HepG2 (cell line): Measurements from ENCODE around the gene DHX16. TPM values are rescaled to one million over a fixed set of nuclear protein-coding genes. Genes with fewer than 3 reads are reported as not detected.

Source experiments
- AKAP8 ChIP-seq: sonication (generic); formaldehyde crosslinking; IDR thresholded peaks from 2 replicates; pipeline ENCODE4 v1.5.1; 2020; ENCODE audit warnings: mild to moderate bottlenecking, missing genetic modification reagents
- ARNT2 ChIP-seq: sonication (generic); formaldehyde crosslinking; IDR thresholded peaks from 2 replicates; pipeline ENCODE4 v1.8.0; 2022; ENCODE audit warnings: mild to moderate bottlenecking, low read depth, missing genetic modification reagents, moderate library complexity
- CEBPB ChIP-seq: IDR thresholded peaks from 2 replicates; pipeline ENCODE4 v1.6.1; 2011; ENCODE audit warnings: low read depth, low read length, improper control_type of control experiment, borderline replicate concordance
- ETS1 ChIP-seq: sonication (generic); formaldehyde crosslinking; IDR thresholded peaks from 2 replicates; pipeline ENCODE4 v1.4.0; 2020; ENCODE audit warnings: missing genetic modification reagents
- KAT7 ChIP-seq: IDR thresholded peaks from 2 replicates; pipeline ENCODE4 v1.6.1; 2018; ENCODE audit warnings: borderline replicate concordance, missing compliant biosample characterization
- KMT2B ChIP-seq: IDR thresholded peaks from 2 replicates; pipeline ENCODE4 v1.6.1; 2016; ENCODE audit warnings: missing genetic modification reagents, missing compliant biosample characterization
- REXO4 ChIP-seq: sonication (generic); formaldehyde crosslinking; IDR thresholded peaks from 2 replicates; pipeline ENCODE4 v1.8.0; 2022; ENCODE audit warnings: missing genetic modification reagents, mild to moderate bottlenecking, borderline replicate concordance
- SMARCC2 ChIP-seq: fragments of 450-650 bp; IDR thresholded peaks from 2 replicates; pipeline ENCODE4 v1.6.1; 2017; ENCODE audit warnings: antibody characterized with exemption, mild to moderate bottlenecking
- TP53 ChIP-seq: sonication (generic); formaldehyde crosslinking; conservative IDR thresholded peaks from 2 replicates; pipeline ENCODE4 v1.4.0; 2020; ENCODE audit warnings: missing genetic modification reagents
- ZBTB20 ChIP-seq: sonication (generic); formaldehyde crosslinking; IDR thresholded peaks from 2 replicates; pipeline ENCODE4 v1.8.1; 2023; ENCODE audit warnings: missing genetic modification reagents, low read depth, mild to moderate bottlenecking, borderline replicate concordance
- ZC3H13 ChIP-seq: sonication (generic); formaldehyde crosslinking; IDR thresholded peaks from 2 replicates; pipeline ENCODE4 v1.8.1; 2023; ENCODE audit warnings: mild to moderate bottlenecking, missing genetic modification reagents, moderate library complexity
- ZNF605 ChIP-seq: sonication (generic); formaldehyde crosslinking; IDR thresholded peaks from 2 replicates; pipeline ENCODE4 v1.8.0; 2022; ENCODE audit warnings: mild to moderate bottlenecking, missing genetic modification reagents
- polyA plus RNA-seq, 8 experiments: library from polyadenylated mRNA; depleted of rRNA in 3 of 8; stranded (reverse) in 7 of 8; unstranded in 1 of 8; fragments of >200 nt; fragmentation: Illumina TruSeq in 4 of 8; extraction: Trizol in 4 of 8; gene quantifications; 2 replicates each; pipeline versions ENCODE4 v1.2.1 to v1.2.3, GENCODE V29; 2011 to 2016; ENCODE audit warnings: low read depth in 4 of 8, missing spikeins in 1 of 8, mixed read lengths in 1 of 8; ENCODE audit not compliant: insufficient read depth in 1 of 8
- total RNA-seq, 5 experiments: library from RNA; depleted of rRNA; stranded (reverse); fragments of >200 nt; fragmentation: Illumina TruSeq; extraction: Trizol; gene quantifications; 2 replicates each; pipeline ENCODE4 v1.2.3, GENCODE V29; 2016; ENCODE audit warnings: low read depth in 1 of 5
- TF ChIP-seq, protein P1 (sequence below): sonication (generic); formaldehyde crosslinking; IDR thresholded peaks from 2 replicates; pipeline ENCODE4 v1.8.0; 2022; ENCODE audit warnings: mild to moderate bottlenecking, missing genetic modification reagents, borderline replicate concordance
- TF ChIP-seq, protein P2 (sequence below): sonication (generic); formaldehyde crosslinking; IDR thresholded peaks from 2 replicates; pipeline ENCODE4 v1.5.0; 2020; ENCODE audit warnings: mild to moderate bottlenecking, missing genetic modification reagents, borderline replicate concordance
- TF ChIP-seq, protein P3 (sequence below): fragments of 450-650 bp; IDR thresholded peaks from 2 replicates; pipeline ENCODE4 v1.6.1; 2017; ENCODE audit warnings: mild to moderate bottlenecking

The DHX16 gene
- total and polyA plus RNA-seq, 2 of the 13 experiments (the other 11 are each of a cell fraction or from before 2014, with no cell fraction given), result 57.0 to 58.5 TPM

- TF ChIP-seq KMT2B (CRISPR knock-in tag) (0 out of 2 replicates have a peak, but pooled peaks have one; percentile 20), ETS1 (CRISPR knock-in tag) (no peak), TP53 (CRISPR knock-in tag) (no peak), ZBTB20 (CRISPR knock-in tag) (no peak), CEBPB (no peak), ZNF605 (CRISPR knock-in tag) (no peak), SMARCC2 (no peak), ZC3H13 (CRISPR knock-in tag) (no peak; the same call in 1 of the 2 replicates), REXO4 (no peak), AKAP8 (no peak), ARNT2 (CRISPR knock-in tag) (peak; percentile 70), KAT7 (CRISPR knock-in tag) (peak; percentile 35; the same call in 1 of the 2 replicates)
- TF ChIP-seq, protein P1, sequence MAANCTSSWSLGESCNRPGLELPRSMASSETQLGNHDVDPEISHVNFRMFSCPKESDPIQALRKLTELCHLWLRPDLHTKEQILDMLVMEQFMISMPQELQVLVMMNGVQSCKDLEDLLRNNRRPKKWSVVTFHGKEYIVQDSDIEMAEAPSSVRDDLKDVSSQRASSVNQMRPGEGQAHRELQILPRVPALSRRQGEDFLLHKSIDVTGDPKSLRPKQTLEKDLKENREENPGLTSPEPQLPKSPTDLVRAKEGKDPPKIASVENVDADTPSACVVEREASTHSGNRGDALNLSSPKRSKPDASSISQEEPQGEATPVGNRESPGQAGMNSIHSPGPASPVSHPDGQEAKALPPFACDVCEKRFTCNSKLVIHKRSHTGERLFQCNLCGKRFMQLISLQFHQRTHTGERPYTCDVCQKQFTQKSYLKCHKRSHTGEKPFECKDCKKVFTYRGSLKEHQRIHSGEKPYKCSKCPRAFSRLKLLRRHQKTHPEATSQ (CRISPR knock-in tag), result no peak
- TF ChIP-seq, protein P2, sequence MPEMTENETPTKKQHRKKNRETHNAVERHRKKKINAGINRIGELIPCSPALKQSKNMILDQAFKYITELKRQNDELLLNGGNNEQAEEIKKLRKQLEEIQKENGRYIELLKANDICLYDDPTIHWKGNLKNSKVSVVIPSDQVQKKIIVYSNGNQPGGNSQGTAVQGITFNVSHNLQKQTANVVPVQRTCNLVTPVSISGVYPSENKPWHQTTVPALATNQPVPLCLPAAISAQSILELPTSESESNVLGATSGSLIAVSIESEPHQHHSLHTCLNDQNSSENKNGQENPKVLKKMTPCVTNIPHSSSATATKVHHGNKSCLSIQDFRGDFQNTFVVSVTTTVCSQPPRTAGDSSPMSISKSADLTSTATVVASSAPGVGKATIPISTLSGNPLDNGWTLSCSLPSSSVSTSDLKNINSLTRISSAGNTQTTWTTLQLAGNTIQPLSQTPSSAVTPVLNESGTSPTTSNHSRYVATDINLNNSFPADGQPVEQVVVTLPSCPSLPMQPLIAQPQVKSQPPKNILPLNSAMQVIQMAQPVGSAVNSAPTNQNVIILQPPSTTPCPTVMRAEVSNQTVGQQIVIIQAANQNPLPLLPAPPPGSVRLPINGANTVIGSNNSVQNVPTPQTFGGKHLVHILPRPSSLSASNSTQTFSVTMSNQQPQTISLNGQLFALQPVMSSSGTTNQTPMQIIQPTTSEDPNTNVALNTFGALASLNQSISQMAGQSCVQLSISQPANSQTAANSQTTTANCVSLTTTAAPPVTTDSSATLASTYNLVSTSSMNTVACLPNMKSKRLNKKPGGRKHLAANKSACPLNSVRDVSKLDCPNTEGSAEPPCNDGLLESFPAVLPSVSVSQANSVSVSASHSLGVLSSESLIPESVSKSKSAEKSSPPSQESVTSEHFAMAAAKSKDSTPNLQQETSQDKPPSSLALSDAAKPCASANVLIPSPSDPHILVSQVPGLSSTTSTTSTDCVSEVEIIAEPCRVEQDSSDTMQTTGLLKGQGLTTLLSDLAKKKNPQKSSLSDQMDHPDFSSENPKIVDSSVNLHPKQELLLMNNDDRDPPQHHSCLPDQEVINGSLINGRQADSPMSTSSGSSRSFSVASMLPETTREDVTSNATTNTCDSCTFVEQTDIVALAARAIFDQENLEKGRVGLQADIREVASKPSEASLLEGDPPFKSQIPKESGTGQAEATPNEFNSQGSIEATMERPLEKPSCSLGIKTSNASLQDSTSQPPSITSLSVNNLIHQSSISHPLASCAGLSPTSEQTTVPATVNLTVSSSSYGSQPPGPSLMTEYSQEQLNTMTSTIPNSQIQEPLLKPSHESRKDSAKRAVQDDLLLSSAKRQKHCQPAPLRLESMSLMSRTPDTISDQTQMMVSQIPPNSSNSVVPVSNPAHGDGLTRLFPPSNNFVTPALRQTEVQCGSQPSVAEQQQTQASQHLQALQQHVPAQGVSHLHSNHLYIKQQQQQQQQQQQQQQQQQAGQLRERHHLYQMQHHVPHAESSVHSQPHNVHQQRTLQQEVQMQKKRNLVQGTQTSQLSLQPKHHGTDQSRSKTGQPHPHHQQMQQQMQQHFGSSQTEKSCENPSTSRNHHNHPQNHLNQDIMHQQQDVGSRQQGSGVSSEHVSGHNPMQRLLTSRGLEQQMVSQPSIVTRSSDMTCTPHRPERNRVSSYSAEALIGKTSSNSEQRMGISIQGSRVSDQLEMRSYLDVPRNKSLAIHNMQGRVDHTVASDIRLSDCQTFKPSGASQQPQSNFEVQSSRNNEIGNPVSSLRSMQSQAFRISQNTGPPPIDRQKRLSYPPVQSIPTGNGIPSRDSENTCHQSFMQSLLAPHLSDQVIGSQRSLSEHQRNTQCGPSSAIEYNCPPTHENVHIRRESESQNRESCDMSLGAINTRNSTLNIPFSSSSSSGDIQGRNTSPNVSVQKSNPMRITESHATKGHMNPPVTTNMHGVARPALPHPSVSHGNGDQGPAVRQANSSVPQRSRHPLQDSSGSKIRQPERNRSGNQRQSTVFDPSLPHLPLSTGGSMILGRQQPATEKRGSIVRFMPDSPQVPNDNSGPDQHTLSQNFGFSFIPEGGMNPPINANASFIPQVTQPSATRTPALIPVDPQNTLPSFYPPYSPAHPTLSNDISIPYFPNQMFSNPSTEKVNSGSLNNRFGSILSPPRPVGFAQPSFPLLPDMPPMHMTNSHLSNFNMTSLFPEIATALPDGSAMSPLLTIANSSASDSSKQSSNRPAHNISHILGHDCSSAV (CRISPR knock-in tag), result no peak
- TF ChIP-seq, protein P3, sequence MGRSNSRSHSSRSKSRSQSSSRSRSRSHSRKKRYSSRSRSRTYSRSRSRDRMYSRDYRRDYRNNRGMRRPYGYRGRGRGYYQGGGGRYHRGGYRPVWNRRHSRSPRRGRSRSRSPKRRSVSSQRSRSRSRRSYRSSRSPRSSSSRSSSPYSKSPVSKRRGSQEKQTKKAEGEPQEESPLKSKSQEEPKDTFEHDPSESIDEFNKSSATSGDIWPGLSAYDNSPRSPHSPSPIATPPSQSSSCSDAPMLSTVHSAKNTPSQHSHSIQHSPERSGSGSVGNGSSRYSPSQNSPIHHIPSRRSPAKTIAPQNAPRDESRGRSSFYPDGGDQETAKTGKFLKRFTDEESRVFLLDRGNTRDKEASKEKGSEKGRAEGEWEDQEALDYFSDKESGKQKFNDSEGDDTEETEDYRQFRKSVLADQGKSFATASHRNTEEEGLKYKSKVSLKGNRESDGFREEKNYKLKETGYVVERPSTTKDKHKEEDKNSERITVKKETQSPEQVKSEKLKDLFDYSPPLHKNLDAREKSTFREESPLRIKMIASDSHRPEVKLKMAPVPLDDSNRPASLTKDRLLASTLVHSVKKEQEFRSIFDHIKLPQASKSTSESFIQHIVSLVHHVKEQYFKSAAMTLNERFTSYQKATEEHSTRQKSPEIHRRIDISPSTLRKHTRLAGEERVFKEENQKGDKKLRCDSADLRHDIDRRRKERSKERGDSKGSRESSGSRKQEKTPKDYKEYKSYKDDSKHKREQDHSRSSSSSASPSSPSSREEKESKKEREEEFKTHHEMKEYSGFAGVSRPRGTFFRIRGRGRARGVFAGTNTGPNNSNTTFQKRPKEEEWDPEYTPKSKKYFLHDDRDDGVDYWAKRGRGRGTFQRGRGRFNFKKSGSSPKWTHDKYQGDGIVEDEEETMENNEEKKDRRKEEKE, result no peak
Observed at GRCh38 chr6:30686908-30687658, 14.3 kb upstream of the DHX16 start (continued).
